Hepatocyte (in vitro differentiated cells): ENCODE measurements around the gene VEGFD. TPM values are rescaled to one million over a fixed set of nuclear protein-coding genes. Genes with fewer than 3 reads are reported as not detected.

Experiments
- DNase-seq: peaks from one replicate; pipeline ENCODE4 v3.0.0-alpha.2; 2016; ENCODE audit warnings: low spot score
- H2AFZ ChIP-seq: fragments of 200-600 bp; sonication (generic); 2 replicates; pipeline ENCODE4 v1.6.0; 2016; ENCODE audit warnings: antibody characterized with exemption, mild to moderate bottlenecking
- H3K27ac ChIP-seq: fragments of 200-600 bp; sonication (generic); 2 replicates; pipeline ENCODE4 v1.5.1; 2016; ENCODE audit warnings: mild to moderate bottlenecking
- H3K27me3 ChIP-seq: fragments of 200-600 bp; sonication (generic); 2 replicates; pipeline ENCODE4 v1.6.1; 2016
- H3K36me3 ChIP-seq: fragments of 200-600 bp; sonication (generic); replicated peaks from 2 replicates; pipeline ENCODE4 v1.5.1; 2016; ENCODE audit warnings: low read depth; ENCODE audit not compliant: insufficient read depth
- H3K4me1 ChIP-seq: fragments of 200-600 bp; sonication (generic); 2 replicates; pipeline ENCODE4 v1.5.1; 2016; ENCODE audit warnings: mild to moderate bottlenecking, moderate library complexity; ENCODE audit not compliant: insufficient read depth
- H3K4me2 ChIP-seq: fragments of 200-600 bp; sonication (generic); 2 replicates; pipeline ENCODE4 v1.6.0; 2016
- H3K4me3 ChIP-seq: fragments of 200-600 bp; sonication (generic); 2 replicates; pipeline ENCODE4 v1.5.1; 2016; ENCODE audit warnings: mild to moderate bottlenecking
- H3K79me2 ChIP-seq: fragments of 200-600 bp; sonication (generic); 2 replicates; pipeline ENCODE4 v1.6.0; 2017; ENCODE audit warnings: mild to moderate bottlenecking
- H3K9me2 ChIP-seq: fragments of 200-600 bp; sonication (generic); replicated peaks from 2 replicates; pipeline ENCODE4 v1.6.0; 2017; ENCODE audit warnings: mild to moderate bottlenecking; ENCODE audit not compliant: insufficient read depth
- H3K9me3 ChIP-seq: fragments of 200-600 bp; sonication (generic); 2 replicates; pipeline ENCODE4 v1.5.1; 2016; ENCODE audit warnings: low read depth, mild to moderate bottlenecking
- H4K20me1 ChIP-seq: fragments of 200-600 bp; sonication (generic); 2 replicates; pipeline ENCODE4 v1.6.0; 2016; ENCODE audit warnings: mild to moderate bottlenecking; ENCODE audit not compliant: insufficient read depth, poor library complexity, severe bottlenecking
- EZH2 ChIP-seq: fragments of 200-600 bp; sonication (generic); IDR thresholded peaks from 2 replicates; pipeline ENCODE4 v1.6.1; 2016; ENCODE audit warnings: antibody characterized with exemption, mild to moderate bottlenecking, borderline replicate concordance
- EZH2phosphoT487 ChIP-seq: fragments of 200-600 bp; sonication (generic); IDR thresholded peaks from one replicate; pipeline ENCODE4 v1.6.1; 2018; ENCODE audit warnings: antibody characterized with exemption, mild to moderate bottlenecking, low read depth, moderate library complexity; ENCODE audit not compliant: unreplicated experiment, severe bottlenecking
- WGBS: methylation state at CpG from one replicate; pipeline ENCODE4 v1.1.6; 2016; ENCODE audit warnings: low lambda C conversion rate; ENCODE audit errors: missing lambda C conversion rate; 5-methylcytosine and 5-hydroxymethylcytosine counted together
- polyA plus RNA-seq: library from polyadenylated mRNA; unstranded; fragments of >200 nt; fragmentation: Nextera tagmentation; extraction: Ambion mirVana; gene quantifications from 2 replicates; pipeline ENCODE4 v1.2.1, GENCODE V29; 2016
- total RNA-seq: library from RNA; depleted of rRNA; stranded (reverse); fragments of >200 nt; gene quantifications from 2 replicates; pipeline ENCODE4 v1.2.3, GENCODE V29; 2014
- TF ChIP-seq, protein P1 (sequence below): fragments of 200-600 bp; sonication (generic); IDR thresholded peaks from 2 replicates; pipeline ENCODE4 v1.5.1; 2016; ENCODE audit warnings: antibody characterized with exemption, mild to moderate bottlenecking; ENCODE audit not compliant: poor library complexity

The VEGFD gene
- total and polyA plus RNA-seq, 2 experiments from 2014 or later, result 0.39 to 0.80 TPM

DNA sequence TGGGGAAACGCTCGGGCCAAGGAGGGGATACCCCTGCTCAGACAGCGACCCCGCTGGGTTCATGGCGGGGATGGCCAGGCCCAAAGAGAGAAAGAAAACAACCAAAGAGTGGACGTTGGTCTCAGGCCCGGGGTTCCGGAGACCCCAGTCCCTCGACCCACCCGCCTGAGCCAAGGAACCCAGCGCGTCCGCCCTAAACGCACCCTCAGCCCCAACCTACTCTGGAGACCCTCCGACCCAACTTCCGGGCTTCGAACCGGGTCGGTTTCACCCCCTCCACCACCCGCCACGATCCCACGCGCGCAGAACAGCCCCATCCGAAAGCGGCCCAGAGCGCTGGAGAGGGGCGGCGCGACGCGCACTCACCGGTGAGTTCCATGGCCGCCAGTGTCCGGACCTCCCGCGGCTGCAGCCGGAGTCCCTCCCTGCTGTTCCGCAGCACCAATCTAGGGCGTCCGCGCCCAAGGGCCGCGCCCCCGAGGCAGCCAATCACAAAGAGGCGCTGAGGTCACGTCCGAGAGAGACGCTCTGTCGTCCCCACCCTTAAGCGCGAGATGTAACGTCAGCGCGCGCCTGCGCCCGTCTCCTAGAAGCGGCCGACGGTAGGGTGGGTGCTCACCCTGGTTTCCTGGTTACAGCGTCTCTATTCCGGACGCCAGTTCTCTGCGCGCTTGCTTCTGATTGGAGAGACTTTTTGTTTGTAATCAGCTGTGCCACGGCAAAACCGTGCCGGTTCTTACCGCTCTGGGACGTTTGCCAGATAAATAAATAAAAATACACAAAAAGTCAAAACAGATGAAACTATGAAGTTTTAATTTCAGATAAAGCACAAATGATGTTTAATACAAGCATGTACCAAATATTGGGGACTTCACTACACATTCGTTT lies 48.8 kb downstream of the VEGFD start, which contains the start of gene PIGA:
PIGA (minus strand) TSS at position 389 of the 888 bp plus-strand sequence. CDS start 3,593 bp downstream, outside the sequence.
- H3K4me2 ChIP-seq, result peak within 1 kb of the TSS; percentile 78
- TF ChIP-seq, protein P1, sequence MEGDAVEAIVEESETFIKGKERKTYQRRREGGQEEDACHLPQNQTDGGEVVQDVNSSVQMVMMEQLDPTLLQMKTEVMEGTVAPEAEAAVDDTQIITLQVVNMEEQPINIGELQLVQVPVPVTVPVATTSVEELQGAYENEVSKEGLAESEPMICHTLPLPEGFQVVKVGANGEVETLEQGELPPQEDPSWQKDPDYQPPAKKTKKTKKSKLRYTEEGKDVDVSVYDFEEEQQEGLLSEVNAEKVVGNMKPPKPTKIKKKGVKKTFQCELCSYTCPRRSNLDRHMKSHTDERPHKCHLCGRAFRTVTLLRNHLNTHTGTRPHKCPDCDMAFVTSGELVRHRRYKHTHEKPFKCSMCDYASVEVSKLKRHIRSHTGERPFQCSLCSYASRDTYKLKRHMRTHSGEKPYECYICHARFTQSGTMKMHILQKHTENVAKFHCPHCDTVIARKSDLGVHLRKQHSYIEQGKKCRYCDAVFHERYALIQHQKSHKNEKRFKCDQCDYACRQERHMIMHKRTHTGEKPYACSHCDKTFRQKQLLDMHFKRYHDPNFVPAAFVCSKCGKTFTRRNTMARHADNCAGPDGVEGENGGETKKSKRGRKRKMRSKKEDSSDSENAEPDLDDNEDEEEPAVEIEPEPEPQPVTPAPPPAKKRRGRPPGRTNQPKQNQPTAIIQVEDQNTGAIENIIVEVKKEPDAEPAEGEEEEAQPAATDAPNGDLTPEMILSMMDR, result peak; percentile 3
- no peak for TF ChIP-seq EZH2
- no peak for TF ChIP-seq EZH2phosphoT487
- peak within 1 kb of the TSS; percentile 27 for H3K4me3 ChIP-seq
- 48% methylated on average over 68 of the region's 72 CpGs for WGBS
- no peaks in the 10 kb centered on the region for H4K20me1 ChIP-seq
- no peaks in the 10 kb centered on the region for H3K4me1 ChIP-seq
- no peaks in the 10 kb centered on the region for H3K9me3 ChIP-seq
- peak; percentile 96 for DNase-seq
- no peaks in the 10 kb centered on the region for H3K36me3 ChIP-seq
- peak within 1 kb of the TSS; percentile 88 for H3K27ac ChIP-seq
- no peaks in the 10 kb centered on the region for H3K9me2 ChIP-seq
- peak within 1 kb of the TSS; percentile 14 for H2AFZ ChIP-seq
- H3K79me2 ChIP-seq, result peaks cover 7% of the 10 kb centered on the region
- no peaks in the 10 kb centered on the region for H3K27me3 ChIP-seq

- TF ChIP-seq EZH2 (no peak), EZH2phosphoT487 (no peak)
- H3K27me3 ChIP-seq, result no peaks in the 10 kb centered on the region
- H3K9me3 ChIP-seq, result no peaks in the 10 kb centered on the region
- no peaks in the 10 kb centered on the region for H3K36me3 ChIP-seq
- H3K79me2 ChIP-seq, result peaks cover 7% of the 10 kb centered on the region
- no peaks in the 10 kb centered on the region for H4K20me1 ChIP-seq
- 54% methylated on average over 7 of the region's 7 CpGs for WGBS
- no peak overlapping the region for H2AFZ ChIP-seq
- peak overlapping the region; percentile 78 for H3K4me2 ChIP-seq
- peak overlapping the region; percentile 21 for H3K4me3 ChIP-seq
- H3K27ac ChIP-seq, result peak overlapping the region; percentile 79
- H3K4me1 ChIP-seq, result no peaks in the 10 kb centered on the region
- DNase-seq, result no peak
- H3K9me2 ChIP-seq, result no peaks in the 10 kb centered on the region
Measured at GRCh38 chrX:15334561-15334960, 49.7 kb downstream of the VEGFD start.

DNA sequence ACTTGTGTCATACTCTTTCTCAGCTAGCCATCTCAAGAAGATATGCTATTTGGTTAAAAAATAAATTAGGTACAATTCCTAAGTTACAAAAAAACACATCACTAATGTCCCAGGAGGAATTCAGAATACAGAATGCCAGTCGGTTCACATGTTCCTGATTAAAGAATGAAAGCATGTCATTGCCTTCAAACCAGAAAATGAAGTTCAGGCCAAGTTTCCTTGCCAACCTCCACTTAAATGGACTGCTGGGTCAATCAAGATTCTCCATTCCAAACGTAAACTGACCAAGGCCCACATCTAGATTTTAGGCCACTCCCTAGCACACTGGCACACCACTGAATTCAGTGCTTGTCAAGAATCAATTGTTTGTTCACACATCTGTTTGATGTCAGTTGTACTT lies 55.4 kb downstream of the VEGFD start:
- H3K4me2 ChIP-seq, result no peak overlapping the region
- WGBS, result 64% methylated on average over 2 of the region's 2 CpGs

More for the DNA sequence above, 55.4 kb downstream of the VEGFD start:
- Histone ChIP-seq H4K20me1 (no peaks in the 10 kb centered on the region), H3K9me2 (no peaks in the 10 kb centered on the region), H3K36me3 (no peaks in the 10 kb centered on the region), H3K4me3 (no peak overlapping the region), H3K27me3 (no peaks in the 10 kb centered on the region), H3K27ac (no peak overlapping the region), H2AFZ (no peak overlapping the region), H3K4me1 (no peaks in the 10 kb centered on the region), H3K9me3 (no peaks in the 10 kb centered on the region), H3K79me2 (peaks cover under 1% of the 10 kb centered on the region)
- DNase-seq, result no peak
- TF ChIP-seq, protein P1, result no peak
- no peak for TF ChIP-seq EZH2phosphoT487
- TF ChIP-seq EZH2, result no peak
